Inflammatory macrophage treated with lipopolysaccharide for 4 hours (primary cell): ENCODE data around the gene TRPM3.

Source experiments
- DNase-seq: peaks from one replicate; pipeline ENCODE4 v3.0.0-alpha.2; 2020

The TRPM3 gene

GRCh38 chr9:70880535-70880934 is 240.9 kb downstream of the TRPM3 start:
- no peak for DNase-seq

- DNase-seq, result no peak
Measured at GRCh38 chr9:70878576-70878975, 242.8 kb downstream of the TRPM3 start.

GRCh38 chr9:70874451-70874850 is 247.0 kb downstream of the TRPM3 start:
- DNase-seq, result no peak

GRCh38 chr9:70873506-70873905 is 247.9 kb downstream of the TRPM3 start:
- peak; percentile 31 for DNase-seq

GRCh38 chr9:70868661-70869652 is 252.5 kb downstream of the TRPM3 start:
- no peak for DNase-seq

- DNase-seq, result no peak
Measured at GRCh38 chr9:70868041-70868440, 253.4 kb downstream of the TRPM3 start.

GRCh38 chr9:70865471-70865870 is 255.9 kb downstream of the TRPM3 start:
- DNase-seq, result peak; percentile 18

GRCh38 chr9:70861797-70862196 is 259.6 kb downstream of the TRPM3 start:
- DNase-seq, result no peak

GRCh38 chr9:70861376-70861775 is 260.0 kb downstream of the TRPM3 start:
- DNase-seq, result peak; percentile 44

- DNase-seq, result no peak
Measured at GRCh38 chr9:70859694-70860093, 261.7 kb downstream of the TRPM3 start.

- DNase-seq, result no peak
Measured at GRCh38 chr9:70856411-70856810, 265.0 kb downstream of the TRPM3 start.

- no peak for DNase-seq
Measured at GRCh38 chr9:70852711-70853240, 268.6 kb downstream of the TRPM3 start.

- no peak for DNase-seq
Measured at GRCh38 chr9:70840266-70840665, 281.2 kb downstream of the TRPM3 start.

GRCh38 chr9:70835323-70835722 is 286.1 kb downstream of the TRPM3 start:
- peak; percentile 40 for DNase-seq

- DNase-seq, result no peak
Measured at GRCh38 chr9:70832492-70832891, 288.9 kb downstream of the TRPM3 start.

- no peak for DNase-seq
Measured at GRCh38 chr9:70830618-70831017, 290.8 kb downstream of the TRPM3 start.

GRCh38 chr9:70829591-70830265 is 291.7 kb downstream of the TRPM3 start:
- DNase-seq, result no peak

GRCh38 chr9:70826562-70826961 is 294.9 kb downstream of the TRPM3 start:
- no peak for DNase-seq

- DNase-seq, result no peak
Measured at GRCh38 chr9:70823284-70823683, 298.1 kb downstream of the TRPM3 start.

GRCh38 chr9:70817311-70817710 is 304.1 kb downstream of the TRPM3 start:
- no peak for DNase-seq

GRCh38 chr9:70816891-70817290 is 304.5 kb downstream of the TRPM3 start:
- DNase-seq, result no peak

GRCh38 chr9:70816316-70816715 is 305.1 kb downstream of the TRPM3 start:
- no peak for DNase-seq

- DNase-seq, result no peak
Measured at GRCh38 chr9:70814597-70814996, 306.8 kb downstream of the TRPM3 start.

GRCh38 chr9:70813141-70813540 is 308.3 kb downstream of the TRPM3 start:
- DNase-seq, result no peak
